ENCODE results near the gene GFPT1.

The GFPT1 gene

GRCh38 chr2:69390471-69390870 lies 3.4 kb upstream of the GFPT1 start:
- H3K4me3 ChIP-seq (ENCODE audit: low read depth, low read length): no peak overlapping the region
- TF ChIP-seq CTCF (IDR thresholded peaks at IDR 0.05; ENCODE audit: low read depth, low read length): no peak

- H3K4me3 ChIP-seq (ENCODE audit: low read depth, low read length): no peak overlapping the region
- no peak for TF ChIP-seq CTCF (IDR thresholded peaks at IDR 0.05; ENCODE audit: low read depth, low read length)
Observed at GRCh38 chr2:69390001-69390400, 3.0 kb upstream of the GFPT1 start.

- H3K4me3 ChIP-seq (ENCODE audit: low read depth, low read length): no peak overlapping the region
- TF ChIP-seq CTCF (IDR thresholded peaks at IDR 0.05; ENCODE audit: low read depth, low read length): no peak
Observed at GRCh38 chr2:69389271-69389670, 2.2 kb upstream of the GFPT1 start.

GRCh38 chr2:69387770-69388481 lies 899 bp upstream of the GFPT1 start:
- no peak for TF ChIP-seq CTCF (IDR thresholded peaks at IDR 0.05; ENCODE audit: low read depth, low read length)

GRCh38 chr2:69386360-69386759 lies 667 bp downstream of the GFPT1 start:
- no peak for TF ChIP-seq CTCF (IDR thresholded peaks at IDR 0.05; ENCODE audit: low read depth, low read length)
- H3K4me3 ChIP-seq (ENCODE audit: low read depth, low read length): peak overlapping the region; percentile 84

More at GRCh38 chr2:69387770-69388481, 899 bp upstream of the GFPT1 start:
- H3K4me3 ChIP-seq (ENCODE audit: low read depth, low read length): peak overlapping the region; percentile 84

GRCh38 chr2:69385443-69386151 lies 1.4 kb downstream of the GFPT1 start:
- no peak for TF ChIP-seq CTCF (IDR thresholded peaks at IDR 0.05; ENCODE audit: low read depth, low read length)
- H3K4me3 ChIP-seq (ENCODE audit: low read depth, low read length): peak overlapping the region; percentile 84

GRCh38 chr2:69384618-69385081 lies 2.4 kb downstream of the GFPT1 start:
- no peak overlapping the region for H3K4me3 ChIP-seq (ENCODE audit: low read depth, low read length)
- TF ChIP-seq CTCF (IDR thresholded peaks at IDR 0.05; ENCODE audit: low read depth, low read length): no peak
